OCI-LY3 (cell line): ENCODE data around the gene RACGAP1.

Experiments
- H2AFZ ChIP-seq: fragments of 200-600, 300-600 bp; shearing (Covaris generic); 2 replicates; pipeline ENCODE4 v1.6.0; 2014; ENCODE audit warnings: antibody characterized with exemption, low read depth, low read length
- H3K27ac ChIP-seq: fragments of 200-600, 300-600 bp; sonication (generic); 2 replicates; pipeline ENCODE4 v1.5.1; 2014; ENCODE audit warnings: mild to moderate bottlenecking, low read length, moderate library complexity, mixed read lengths
- H3K27me3 ChIP-seq: fragments of 200-600, 300-600 bp; sonication (generic); 2 replicates; pipeline ENCODE4 v1.6.1; 2014; ENCODE audit warnings: low read depth, low read length, mixed read lengths
- H3K36me3 ChIP-seq: fragments of 200-600, 300-600 bp; sonication (generic); replicated peaks from 2 replicates; pipeline ENCODE3; 2014; ENCODE audit warnings: low read depth, low read length, mixed read lengths
- H3K4me1 ChIP-seq: fragments of 300-600, 200-600 bp; sonication (generic); 2 replicates; pipeline ENCODE4 v1.6.1; 2014; ENCODE audit warnings: low read length, mixed read lengths
- H3K4me2 ChIP-seq: fragments of 200-600, 300-600 bp; sonication (generic); 2 replicates; pipeline ENCODE4 v1.6.1; 2014; ENCODE audit warnings: low read length, mixed read lengths
- H3K4me3 ChIP-seq: fragments of 300-600, 200-600 bp; sonication (generic); 2 replicates; pipeline ENCODE4 v1.5.1; 2014; ENCODE audit warnings: antibody characterized with exemption, mild to moderate bottlenecking, low read length, moderate library complexity
- H3K79me2 ChIP-seq: fragments of 300-600, 200-600 bp; shearing (Covaris generic); 2 replicates; pipeline ENCODE4 v1.6.1; 2014; ENCODE audit warnings: mild to moderate bottlenecking, low read length, mixed read lengths
- H3K9ac ChIP-seq: fragments of 300-600, 200-600 bp; shearing (Covaris generic); 2 replicates; pipeline ENCODE4 v1.6.0; 2014; ENCODE audit warnings: mild to moderate bottlenecking, low read length, moderate library complexity
- H3K9me3 ChIP-seq: fragments of 200-600, 300-600 bp; shearing (Covaris generic); 2 replicates; pipeline ENCODE4 v1.6.1; 2014; ENCODE audit warnings: low read length, mixed read lengths; ENCODE audit not compliant: insufficient read depth
- H4K20me1 ChIP-seq: fragments of 200-600, 300-600 bp; sonication (generic); 2 replicates; pipeline ENCODE4 v1.6.1; 2016; ENCODE audit warnings: low read length, mixed read lengths; ENCODE audit not compliant: insufficient read depth
- CTCF ChIP-seq: fragments of 200-600, 300-600 bp; sonication (generic); IDR thresholded peaks from 2 replicates; pipeline ENCODE4 v1.5.1; 2014; ENCODE audit warnings: antibody characterized with exemption, low read length, low read depth
- EZH2phosphoT487 ChIP-seq: fragments of 200-600 bp; shearing (Covaris generic); IDR thresholded peaks from 2 replicates; pipeline ENCODE4 v1.6.1; 2018; ENCODE audit warnings: antibody characterized with exemption, mixed run types, low read depth

Gene RACGAP1

GRCh38 chr12:49944718-49945117 lies 80.6 kb downstream of the RACGAP1 start:
- Histone ChIP-seq H3K9ac (no peak overlapping the region), H4K20me1 (no peaks in the 10 kb centered on the region), H3K27ac (no peak overlapping the region), H3K27me3 (no peaks in the 10 kb centered on the region), H3K79me2 (no peaks in the 10 kb centered on the region), H3K4me3 (no peak overlapping the region), H3K4me1 (peaks cover 9% of the 10 kb centered on the region; the same call in 1 of the 2 replicates), H3K36me3 (no peaks in the 10 kb centered on the region), H3K4me2 (no peak overlapping the region), H2AFZ (0 out of 2 replicates have a peak overlapping the region, but pooled peaks have one; percentile 95), H3K9me3 (no peaks in the 10 kb centered on the region)
- TF ChIP-seq EZH2phosphoT487 (no peak), CTCF (no peak)

- H3K79me2 ChIP-seq = no peaks in the 10 kb centered on the region
- peaks cover 8% of the 10 kb centered on the region; the same call in 1 of the 2 replicates for H3K4me1 ChIP-seq
- no peaks in the 10 kb centered on the region for H3K36me3 ChIP-seq
- H3K9ac ChIP-seq = no peak overlapping the region
- no peak overlapping the region for H3K4me2 ChIP-seq
- H4K20me1 ChIP-seq = no peaks in the 10 kb centered on the region
- H3K9me3 ChIP-seq = no peaks in the 10 kb centered on the region
- no peak overlapping the region for H2AFZ ChIP-seq
- no peaks in the 10 kb centered on the region for H3K27me3 ChIP-seq
- H3K27ac ChIP-seq = no peak overlapping the region
- no peak overlapping the region for H3K4me3 ChIP-seq
- TF ChIP-seq CTCF (no peak), EZH2phosphoT487 (no peak)
Measured at GRCh38 chr12:49944046-49944445, 81.2 kb downstream of the RACGAP1 start.

GRCh38 chr12:49943625-49943960 lies 81.7 kb downstream of the RACGAP1 start:
- Histone ChIP-seq H3K27me3 (no peaks in the 10 kb centered on the region), H3K9ac (no peak overlapping the region), H3K4me3 (no peak overlapping the region), H3K36me3 (no peaks in the 10 kb centered on the region), H3K4me2 (no peak overlapping the region), H4K20me1 (no peaks in the 10 kb centered on the region), H3K9me3 (no peaks in the 10 kb centered on the region), H3K79me2 (no peaks in the 10 kb centered on the region), H3K27ac (no peak overlapping the region), H3K4me1 (peaks cover 4% of the 10 kb centered on the region; the same call in 1 of the 2 replicates), H2AFZ (no peak overlapping the region)
- TF ChIP-seq CTCF = no peak
- TF ChIP-seq EZH2phosphoT487 = no peak

- H3K9me3 ChIP-seq = no peaks in the 10 kb centered on the region
- H3K4me3 ChIP-seq = no peak overlapping the region
- H3K9ac ChIP-seq = no peak overlapping the region
- H3K4me2 ChIP-seq = no peak overlapping the region
- no peak for TF ChIP-seq CTCF
- no peak for TF ChIP-seq EZH2phosphoT487
- no peaks in the 10 kb centered on the region for H4K20me1 ChIP-seq
- H3K4me1 ChIP-seq = 0 out of 2 replicates have a peak, but pooled peaks cover 3% of the 10 kb centered on the region
- no peak overlapping the region for H3K27ac ChIP-seq
- H3K27me3 ChIP-seq = no peaks in the 10 kb centered on the region
- H2AFZ ChIP-seq = no peak overlapping the region
- H3K79me2 ChIP-seq = no peaks in the 10 kb centered on the region
- H3K36me3 ChIP-seq = no peaks in the 10 kb centered on the region
Measured at GRCh38 chr12:49942921-49943624, 82.2 kb downstream of the RACGAP1 start.
